Natural killer cell (primary cell): ENCODE measurements around the gene ALK. TPM values are rescaled to one million over a fixed set of nuclear protein-coding genes. Genes with fewer than 3 reads are reported as not detected.

Experiments
- ATAC-seq, 3 donors: fragments of 150-1000 bp in 2 of 3; fragments of 200-7000 bp in 1 of 3; cut with Tn5 transposase; 1 replicate in 1 of 3; 2 replicates in 2 of 3; pipeline ENCODE4 v1.10.0; 2021; ENCODE audit warnings: mild to moderate bottlenecking in 2 of 3, moderate library complexity in 2 of 3
- DNase-seq, 2 donors: peaks; one replicate each; pipeline versions ENCODE4 v3.0.0 to v3.0.0-alpha.2; 2013 to 2021; ENCODE audit warnings: mixed read lengths in 1 of 2
- H3K27ac ChIP-seq: one replicate; pipeline ENCODE4 v1.5.1; 2013; ENCODE audit warnings: mild to moderate bottlenecking, low read length
- H3K27me3 ChIP-seq: one replicate; pipeline ENCODE4 v1.6.1; 2013; ENCODE audit warnings: low read length; ENCODE audit not compliant: control insufficient read depth, insufficient read depth
- H3K36me3 ChIP-seq: one replicate; pipeline ENCODE4 v1.6.1; 2013; ENCODE audit warnings: low read length; ENCODE audit not compliant: control insufficient read depth, insufficient read depth
- H3K4me1 ChIP-seq: one replicate; pipeline ENCODE4 v1.6.1; 2013; ENCODE audit warnings: low read length; ENCODE audit not compliant: control insufficient read depth, insufficient read depth
- H3K4me3 ChIP-seq: one replicate; pipeline ENCODE4 v1.5.1; 2013; ENCODE audit warnings: low read length
- H3K9me3 ChIP-seq: one replicate; pipeline ENCODE4 v1.6.1; 2013; ENCODE audit warnings: low read length; ENCODE audit not compliant: control insufficient read depth, insufficient read depth
- H3K27ac Mint-ChIP-seq, 2 donors: one replicate each; pipeline ENCODE4 v1.8.0; 2022; ENCODE audit warnings: mild to moderate bottlenecking in 2 of 2, mixed read lengths in 2 of 2, moderate library complexity in 1 of 2
- H3K27me3 Mint-ChIP-seq, 2 donors: one replicate each; pipeline ENCODE4 v1.8.0; 2022; ENCODE audit warnings: low read depth in 2 of 2, mixed read lengths in 2 of 2
- H3K36me3 Mint-ChIP-seq: one replicate; pipeline ENCODE4 v1.8.0; 2022; ENCODE audit warnings: mixed read lengths
- H3K4me1 Mint-ChIP-seq, 2 donors: one replicate each; pipeline ENCODE4 v1.8.0; 2022; ENCODE audit warnings: mixed read lengths in 2 of 2
- H3K4me3 Mint-ChIP-seq: one replicate; pipeline ENCODE4 v1.8.0; 2022; ENCODE audit warnings: mild to moderate bottlenecking, moderate library complexity, mixed read lengths
- H3K9me3 Mint-ChIP-seq, 2 donors: one replicate each; pipeline ENCODE4 v1.8.0; 2022; ENCODE audit warnings: mixed read lengths in 2 of 2
- whole genome bisulfite sequencing: methylation state at CpG from one replicate; pipeline ENCODE4 v1.1.7; 2013; ENCODE audit warnings: missing lambda C conversion rate; ENCODE audit not compliant: insufficient coverage; 5-methylcytosine and 5-hydroxymethylcytosine counted together
- intact Hi-C: fragments of 100-400 bp; cut with micrococcal nuclease; formaldehyde crosslinking; loops from one replicate; pipeline ENCODE4 v1.14.2; 2022
- total RNA-seq, 4 donors: library from RNA; stranded (reverse); fragments of 120-200 nt in 1 of 4; gene quantifications; one replicate each; pipeline versions ENCODE4 v1.2.3 to v1.2.4, GENCODE V29; 2013 to 2022
- TF ChIP-seq, protein P1 (sequence below): fragments of 200-600 bp; IDR thresholded peaks from one replicate; pipeline ENCODE4 v1.8.0; 2022; ENCODE audit warnings: antibody characterized with exemption

ALK gene
- total RNA-seq, 3 donors from 2014 or later (not counting 1 experiment from before 2014, with no cell fraction given): not detected

DNA sequence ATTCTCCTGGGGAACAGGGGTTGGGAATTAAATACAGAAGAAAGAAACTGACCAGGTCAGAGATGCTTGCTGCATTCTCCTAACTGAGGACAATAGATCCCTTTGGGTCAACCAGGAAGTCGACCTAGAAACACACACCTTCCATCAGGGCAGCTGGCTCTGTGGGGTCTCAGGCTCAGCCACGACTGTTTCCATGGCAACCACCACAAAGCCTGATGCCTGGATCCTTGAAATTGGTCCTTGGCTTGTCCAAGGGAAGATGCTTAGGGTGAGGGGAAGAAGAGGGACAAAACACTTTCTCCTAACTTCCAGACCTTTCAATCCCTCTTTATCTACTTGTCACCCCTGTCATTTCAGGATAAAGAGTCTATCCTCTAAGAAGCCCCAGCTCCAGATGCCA lies 194.4 kb downstream of the ALK start:
- H3K4me1 Mint-ChIP-seq: no peaks in the 10 kb centered on the region
- DNase-seq: no peak

DNA sequence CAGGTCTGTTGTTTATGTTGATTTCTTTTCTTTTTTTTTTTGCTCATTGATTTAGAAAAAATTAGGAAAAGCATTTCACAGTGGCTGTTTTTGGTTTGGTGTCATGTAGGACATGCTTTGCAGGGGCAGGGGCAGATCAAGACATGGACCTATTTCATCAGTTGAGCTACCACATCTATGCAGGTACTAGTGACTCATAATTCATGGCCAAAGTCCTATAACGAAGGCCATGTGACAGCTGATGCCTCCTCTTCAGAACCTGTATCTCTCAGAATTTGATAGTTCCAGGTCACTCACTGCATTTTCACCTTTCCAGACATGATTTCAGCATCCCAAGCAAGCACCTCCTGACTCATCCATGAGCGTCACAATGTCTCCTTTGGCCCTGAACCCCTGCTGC lies 195.8 kb downstream of the ALK start:
- Histone ChIP-seq H3K4me3 (no peak overlapping the region), H3K9me3 (no peaks in the 10 kb centered on the region), H3K27me3 (no peaks in the 10 kb centered on the region), H3K27ac (no peak overlapping the region), H3K4me1 (no peaks in the 10 kb centered on the region), H3K36me3 (no peaks in the 10 kb centered on the region)
- no peak for DNase-seq
- Mint-ChIP-seq H3K36me3 (no peaks in the 10 kb centered on the region), H3K27me3 (peaks cover 9 to 11% of the 10 kb centered on the region in 2 donors), H3K9me3 (no peaks in the 10 kb centered on the region), H3K4me3 (no peak overlapping the region), H3K4me1 (no peaks in the 10 kb centered on the region), H3K27ac (no peak overlapping the region)
- WGBS: 71% methylated on average over 2 of the region's 2 CpGs
- intact Hi-C loops: no loop called here
- ATAC-seq: no peak
- TF ChIP-seq, protein P1, sequence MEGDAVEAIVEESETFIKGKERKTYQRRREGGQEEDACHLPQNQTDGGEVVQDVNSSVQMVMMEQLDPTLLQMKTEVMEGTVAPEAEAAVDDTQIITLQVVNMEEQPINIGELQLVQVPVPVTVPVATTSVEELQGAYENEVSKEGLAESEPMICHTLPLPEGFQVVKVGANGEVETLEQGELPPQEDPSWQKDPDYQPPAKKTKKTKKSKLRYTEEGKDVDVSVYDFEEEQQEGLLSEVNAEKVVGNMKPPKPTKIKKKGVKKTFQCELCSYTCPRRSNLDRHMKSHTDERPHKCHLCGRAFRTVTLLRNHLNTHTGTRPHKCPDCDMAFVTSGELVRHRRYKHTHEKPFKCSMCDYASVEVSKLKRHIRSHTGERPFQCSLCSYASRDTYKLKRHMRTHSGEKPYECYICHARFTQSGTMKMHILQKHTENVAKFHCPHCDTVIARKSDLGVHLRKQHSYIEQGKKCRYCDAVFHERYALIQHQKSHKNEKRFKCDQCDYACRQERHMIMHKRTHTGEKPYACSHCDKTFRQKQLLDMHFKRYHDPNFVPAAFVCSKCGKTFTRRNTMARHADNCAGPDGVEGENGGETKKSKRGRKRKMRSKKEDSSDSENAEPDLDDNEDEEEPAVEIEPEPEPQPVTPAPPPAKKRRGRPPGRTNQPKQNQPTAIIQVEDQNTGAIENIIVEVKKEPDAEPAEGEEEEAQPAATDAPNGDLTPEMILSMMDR: no peak

More for the DNA sequence above, 194.4 kb downstream of the ALK start:
- H3K36me3 ChIP-seq: no peaks in the 10 kb centered on the region
- Mint-ChIP-seq H3K4me3 (no peak overlapping the region), H3K27ac (no peak overlapping the region), H3K9me3 (no peaks in the 10 kb centered on the region), H3K36me3 (no peaks in the 10 kb centered on the region), H3K27me3 (peaks cover 7 to 9% of the 10 kb centered on the region in 2 donors)
- TF ChIP-seq, protein P1: no peak
- no peak overlapping the region for H3K4me3 ChIP-seq
- ATAC-seq: no peak
- H3K27me3 ChIP-seq: no peaks in the 10 kb centered on the region
- no peaks in the 10 kb centered on the region for H3K4me1 ChIP-seq
- no peaks in the 10 kb centered on the region for H3K9me3 ChIP-seq
- 82% methylated on average over 1 of the region's 2 CpGs for WGBS
- intact Hi-C loops: no loop called here
- H3K27ac ChIP-seq: no peak overlapping the region

DNA sequence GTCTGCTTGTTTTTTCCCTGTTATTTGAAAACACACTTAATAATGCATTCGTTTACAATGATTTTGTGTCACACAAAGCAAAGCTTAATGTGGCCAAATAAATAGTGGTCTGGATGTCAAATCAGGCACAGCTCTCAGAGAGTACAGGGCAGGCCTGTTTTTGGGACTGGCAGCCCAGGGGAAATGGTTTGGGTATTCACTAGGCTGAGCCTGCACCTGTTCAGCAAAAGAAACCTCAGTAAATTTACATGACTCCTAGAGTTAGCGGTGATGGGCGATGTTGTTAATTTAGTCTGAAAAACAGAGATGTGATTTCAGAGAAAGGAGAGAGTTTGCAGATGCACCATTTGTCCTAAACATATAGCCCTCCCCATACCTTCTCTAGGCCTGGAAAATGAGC lies 197.1 kb downstream of the ALK start:
- Histone ChIP-seq H3K27me3 (no peaks in the 10 kb centered on the region), H3K36me3 (no peaks in the 10 kb centered on the region), H3K4me1 (no peaks in the 10 kb centered on the region), H3K4me3 (no peak overlapping the region), H3K9me3 (no peaks in the 10 kb centered on the region), H3K27ac (no peak overlapping the region)
- intact Hi-C loops: no loop called here
- DNase-seq (no peak), ATAC-seq (no peak)
- WGBS: 89% methylated on average over 1 of the region's 3 CpGs
- Mint-ChIP-seq H3K9me3 (no peaks in the 10 kb centered on the region), H3K4me1 (no peaks in the 10 kb centered on the region), H3K4me3 (no peak overlapping the region), H3K27ac (no peak overlapping the region), H3K36me3 (no peaks in the 10 kb centered on the region), H3K27me3 (peaks cover 10 to 11% of the 10 kb centered on the region in 2 donors)
- TF ChIP-seq, protein P1: no peak

DNA sequence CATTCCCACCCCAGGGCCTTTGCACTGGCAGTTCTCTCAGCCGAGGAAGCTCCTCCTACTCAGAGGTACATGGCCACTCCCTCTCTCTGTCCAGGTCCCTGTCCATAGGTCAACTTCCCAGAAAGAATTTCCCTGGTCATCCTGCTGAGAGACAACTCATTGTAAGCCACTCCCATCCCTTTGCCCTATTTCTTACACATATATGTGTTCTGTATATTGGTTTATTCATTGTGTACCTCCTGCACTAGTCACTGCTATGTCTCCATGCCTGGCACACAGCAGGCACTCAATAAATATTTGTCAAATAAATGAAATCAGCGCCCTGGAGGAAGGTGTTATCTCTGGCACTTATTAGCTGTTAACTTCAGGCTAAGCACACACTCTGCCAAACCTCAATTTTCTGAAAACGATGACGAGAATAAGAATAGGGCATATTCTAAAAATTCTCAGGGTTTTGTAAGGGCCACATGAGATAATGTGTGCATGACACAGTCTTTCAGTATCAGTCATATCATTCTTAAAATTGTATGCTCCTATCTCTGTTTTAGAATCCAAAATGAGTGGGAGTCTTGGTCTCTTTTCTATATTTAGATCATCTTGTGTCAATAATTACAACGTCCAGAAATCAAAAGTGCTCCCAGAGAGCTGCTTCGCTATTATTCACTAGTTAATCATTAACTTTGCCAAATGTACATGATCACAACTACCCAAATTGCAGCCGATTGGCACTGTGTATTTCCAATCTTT lies 198.0 kb downstream of the ALK start:
- Histone ChIP-seq H3K4me1 (no peaks in the 10 kb centered on the region), H3K4me3 (no peak overlapping the region), H3K27me3 (no peaks in the 10 kb centered on the region), H3K36me3 (no peaks in the 10 kb centered on the region), H3K27ac (no peak overlapping the region), H3K9me3 (no peaks in the 10 kb centered on the region)
- H3K4me3 Mint-ChIP-seq: no peak overlapping the region
- ATAC-seq (no peak), DNase-seq (no peak)
- no peaks in the 10 kb centered on the region for H3K36me3 Mint-ChIP-seq
- TF ChIP-seq, protein P1: no peak
- intact Hi-C loops: no loop called here
- peaks cover 11 to 18% of the 10 kb centered on the region in 2 donors for H3K27me3 Mint-ChIP-seq
- H3K9me3 Mint-ChIP-seq: no peaks in the 10 kb centered on the region
- no peaks in the 10 kb centered on the region for H3K4me1 Mint-ChIP-seq
- H3K27ac Mint-ChIP-seq: no peak overlapping the region
- WGBS: 84% methylated on average over 7 of the region's 7 CpGs
